ENCODE results near the gene ADH1C. TPM values are rescaled to one million over a fixed set of nuclear protein-coding genes. Genes with fewer than 3 reads are reported as not detected.
"Not testable (repeated sequence)": the region's sequence is repeated elsewhere in the genome, so short reads cannot be mapped to it uniquely, and the experiment has no call there.

The ADH1C gene
- total RNA-seq, 2 experiments from 2014 or later, result not detected

GRCh38 chr4:99321241-99322191, 31.0 kb downstream of the ADH1C start, which contains the start of gene ADH1B:
Gene ADH1B (minus strand): TSS chr4:99321401. CDS start chr4:99321331, 70 bp downstream.
- Mint-ChIP-seq H3K4me1 (ENCODE audit: low read depth) (no peaks in the 10 kb centered on the region), H3K36me3 (ENCODE audit: low read depth) (no peaks in the 10 kb centered on the region), H3K9me3 (no peaks in the 10 kb centered on the region), H3K27ac (no peak within 1 kb of the TSS), H3K4me3 (no peak within 1 kb of the TSS), H3K27me3 (peaks cover 20% of the 10 kb centered on the region)
- Histone ChIP-seq H3K36me3 (ENCODE audit: insufficient read depth, low read length) (no peaks in the 10 kb centered on the region), H3K4me1 (ENCODE audit: insufficient read depth, low read length) (no peaks in the 10 kb centered on the region), H3K4me3 (ENCODE audit: low read length) (no peak within 1 kb of the TSS), H3K27ac (ENCODE audit: low read depth in 1 of 2, low read length in 2 of 2) (no peak within 1 kb of the TSS), H3K27me3 (ENCODE audit: control insufficient read depth in 1 of 2, insufficient read depth in 2 of 2, low read length in 2 of 2) (peaks cover 0 to 3% of the 10 kb centered on the region in 2 experiments), H3K9me3 (ENCODE audit: control insufficient read depth in 1 of 2, insufficient read depth in 1 of 2, low read length in 2 of 2) (no peaks in the 10 kb centered on the region)
- no peak for ATAC-seq (ENCODE audit: poor library complexity)
- DNase-seq, result no peak
- CTCF ChIA-PET, result no interaction called here
- no peak for TF ChIP-seq CTCF (IDR thresholded peaks at IDR 0.05)
- intact Hi-C loops (cut with DNase I, micrococcal nuclease), result no loop called here
- POLR2A ChIA-PET, result no interaction called here

DNA sequence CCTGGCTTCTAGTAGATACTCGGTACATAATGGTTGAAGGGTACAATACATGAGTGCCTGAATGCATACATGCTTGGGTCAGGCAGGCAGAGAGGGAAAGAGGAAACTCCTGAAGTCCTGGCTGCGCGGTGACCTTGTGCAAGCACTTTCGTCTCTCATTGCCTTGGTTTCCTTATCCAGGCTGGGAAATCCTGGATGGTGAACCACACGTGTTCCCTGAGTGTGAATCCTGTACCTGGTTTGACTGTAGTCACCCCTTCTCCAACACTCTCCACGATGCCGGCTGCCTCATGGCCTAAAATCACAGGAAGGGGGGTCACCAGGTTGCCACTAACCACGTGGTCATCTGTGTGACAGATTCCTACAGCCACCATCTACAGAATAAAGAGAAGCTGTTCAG, 34.7 kb downstream of the ADH1C start:
- H3K4me1 Mint-ChIP-seq (ENCODE audit: low read depth); H3K27ac Mint-ChIP-seq; ATAC-seq (ENCODE audit: poor library complexity); H3K4me1 ChIP-seq (ENCODE audit: insufficient read depth, low read length); H3K9me3 ChIP-seq (ENCODE audit: control insufficient read depth in 1 of 2, insufficient read depth in 1 of 2, low read length in 2 of 2); POLR2A ChIA-PET; H3K27me3 ChIP-seq (ENCODE audit: control insufficient read depth in 1 of 2, insufficient read depth in 2 of 2, low read length in 2 of 2); H3K36me3 Mint-ChIP-seq (ENCODE audit: low read depth); H3K4me3 ChIP-seq (ENCODE audit: low read length); H3K4me3 Mint-ChIP-seq; CTCF ChIA-PET; H3K36me3 ChIP-seq (ENCODE audit: insufficient read depth, low read length); DNase-seq; intact Hi-C loops (cut with DNase I, micrococcal nuclease); H3K27ac ChIP-seq (ENCODE audit: low read depth in 1 of 2, low read length in 2 of 2); H3K9me3 Mint-ChIP-seq: not testable (repeated sequence)
- H3K27me3 Mint-ChIP-seq, result peaks cover 22% of the 10 kb centered on the region

GRCh38 chr4:99317354-99317753, 35.2 kb downstream of the ADH1C start:
- H3K9me3 Mint-ChIP-seq, result no peaks in the 10 kb centered on the region
- H3K4me1 ChIP-seq (ENCODE audit: insufficient read depth, low read length), result no peaks in the 10 kb centered on the region
- ChIA-PET CTCF (no interaction called here), POLR2A (no interaction called here)
- no peak overlapping the region for H3K27ac Mint-ChIP-seq
- no peak overlapping the region for H3K27ac ChIP-seq (ENCODE audit: low read depth in 1 of 2, low read length in 2 of 2)
- intact Hi-C loops (cut with DNase I, micrococcal nuclease), result no loop called here
- no peaks in the 10 kb centered on the region for H3K36me3 ChIP-seq (ENCODE audit: insufficient read depth, low read length)
- DNase-seq (no peak), ATAC-seq (ENCODE audit: poor library complexity) (no peak)
- H3K27me3 ChIP-seq (ENCODE audit: control insufficient read depth in 1 of 2, insufficient read depth in 2 of 2, low read length in 2 of 2), result peaks cover 0 to 3% of the 10 kb centered on the region in 2 experiments
- H3K27me3 Mint-ChIP-seq, result peaks cover 24% of the 10 kb centered on the region
- H3K4me3 ChIP-seq (ENCODE audit: low read length), result no peak overlapping the region
- H3K4me1 Mint-ChIP-seq (ENCODE audit: low read depth), result no peaks in the 10 kb centered on the region
- no peak for TF ChIP-seq CTCF (IDR thresholded peaks at IDR 0.05)
- no peaks in the 10 kb centered on the region for H3K36me3 Mint-ChIP-seq (ENCODE audit: low read depth)
- no peak overlapping the region for H3K4me3 Mint-ChIP-seq
- no peaks in the 10 kb centered on the region for H3K9me3 ChIP-seq (ENCODE audit: control insufficient read depth in 1 of 2, insufficient read depth in 1 of 2, low read length in 2 of 2)

Measured in CD4-positive, alpha-beta T cell (primary cell).